Upper lobe of right lung (tissue), 1 donor: Measurements from ENCODE around the gene KRTAP17-1. TPM values are rescaled to one million over a fixed set of nuclear protein-coding genes. Genes with fewer than 3 reads are reported as not detected.
"Not testable (repeated sequence)": the region's sequence is repeated elsewhere in the genome, so short reads cannot be mapped to it uniquely, and the experiment has no call there.

Experiments used
- ATAC-seq: fragments of 200-7000 bp; cut with Tn5 transposase; one replicate; pipeline ENCODE4 v1.9.1; 2020; ENCODE audit warnings: mild to moderate bottlenecking, moderate library complexity
- DNase-seq: peaks from one replicate; pipeline ENCODE4 v3.0.0-alpha.2; 2020
- H3K27ac ChIP-seq: fragments of 200-600 bp; one replicate; pipeline ENCODE4 v1.8.0; 2022
- H3K27me3 ChIP-seq: fragments of 200-600 bp; one replicate; pipeline ENCODE4 v1.8.0; 2022; ENCODE audit warnings: mild to moderate bottlenecking
- H3K36me3 ChIP-seq: fragments of 200-600 bp; one replicate; pipeline ENCODE4 v1.8.0; 2022
- H3K4me1 ChIP-seq: fragments of 200-600 bp; one replicate; pipeline ENCODE4 v1.8.0; 2022
- H3K4me3 ChIP-seq: fragments of 200-600 bp; one replicate; pipeline ENCODE4 v1.8.0; 2022; ENCODE audit warnings: mild to moderate bottlenecking
- H3K9me3 ChIP-seq: fragments of 200-600 bp; one replicate; pipeline ENCODE4 v1.8.0; 2022
- CTCF ChIP-seq: fragments of 200-600 bp; IDR thresholded peaks from one replicate; pipeline ENCODE4 v1.8.0; 2022; ENCODE audit warnings: antibody characterized with exemption
- intact Hi-C: fragments of 100-400 bp; cut with DNase I; formaldehyde crosslinking; loops from one replicate; pipeline ENCODE4 v1.11.0; 2022
- total RNA-seq: library from RNA; stranded (reverse); fragmentation: NEBNext Ultra II Directional; extraction: Animal tissue kit (Norgen Biotek cat#: 25700); gene quantifications from one replicate; pipeline ENCODE4 v1.2.1, GENCODE V29; 2021
- donor health status: DM: no; HTN: yes; CAD: no; lungs with severe emphysema.

KRTAP17-1 gene
- total RNA-seq, 1 donor from 2014 or later: not detected

- no peaks in the 10 kb centered on the region for H3K27me3 ChIP-seq
- no peak overlapping the region for H3K27ac ChIP-seq
- no peaks in the 10 kb centered on the region for H3K4me1 ChIP-seq
- no peak for ATAC-seq
- H3K36me3 ChIP-seq: no peaks in the 10 kb centered on the region
- H3K4me3 ChIP-seq: no peak overlapping the region
- intact Hi-C loops: no loop called here
- DNase-seq: no peak
- TF ChIP-seq CTCF: no peak
- no peaks in the 10 kb centered on the region for H3K9me3 ChIP-seq
These were observed 43.7 kb downstream of the KRTAP17-1 start for GRCh38 chr17:41271858-41272257.

- ATAC-seq, H3K27me3 ChIP-seq, intact Hi-C loops, H3K4me1 ChIP-seq, H3K4me3 ChIP-seq, H3K27ac ChIP-seq, DNase-seq, H3K9me3 ChIP-seq, H3K36me3 ChIP-seq: not testable (repeated sequence)
These were observed 44.2 kb downstream of the KRTAP17-1 start for GRCh38 chr17:41271323-41271722.

- intact Hi-C loops: no loop called here
- DNase-seq: no peak
- Histone ChIP-seq H3K4me1 (no peaks in the 10 kb centered on the region), H3K4me3 (no peak overlapping the region), H3K9me3 (no peaks in the 10 kb centered on the region), H3K36me3 (no peaks in the 10 kb centered on the region), H3K27me3 (no peaks in the 10 kb centered on the region), H3K27ac (no peak overlapping the region)
- ATAC-seq: no peak
- no peak for TF ChIP-seq CTCF
These were observed 47.8 kb downstream of the KRTAP17-1 start for GRCh38 chr17:41267711-41268110.

GRCh38 chr17:41265078-41265477, 50.4 kb downstream of the KRTAP17-1 start, which contains the start of gene KRTAP9-6:
KRTAP9-6 (plus strand) TSS chr17:41265378; CDS start chr17:41265378, 0 bp downstream.
- DNase-seq (no peak), ATAC-seq (no peak)
- Histone ChIP-seq H3K9me3 (no peaks in the 10 kb centered on the region), H3K4me3 (no peak within 1 kb of the TSS), H3K36me3 (no peaks in the 10 kb centered on the region), H3K4me1 (no peaks in the 10 kb centered on the region), H3K27me3 (no peaks in the 10 kb centered on the region), H3K27ac (no peak within 1 kb of the TSS)
- intact Hi-C loops: no loop called here
- no peak for TF ChIP-seq CTCF

Other genes starting within 250 kb of the KRTAP17-1 start
- not detected for gene KRTAP2-4, start 249.8 kb downstream of the KRTAP17-1 start, total RNA-seq
- not detected for gene KRTAP4-7, start 231.6 kb downstream of the KRTAP17-1 start, total RNA-seq
- not detected for gene KRTAP4-8, start 217.6 kb downstream of the KRTAP17-1 start, total RNA-seq
- gene KRTAP4-16, start 213.5 kb downstream of the KRTAP17-1 start, total RNA-seq: not detected
- gene KRTAP4-9, start 210.3 kb downstream of the KRTAP17-1 start, total RNA-seq: not detected
- gene KRTAP4-11, start 197.3 kb downstream of the KRTAP17-1 start, total RNA-seq: not detected
- gene KRTAP4-12, start 191.5 kb downstream of the KRTAP17-1 start, total RNA-seq: not detected
- gene KRTAP4-6, start 175.2 kb downstream of the KRTAP17-1 start, total RNA-seq: not detected
- gene KRTAP4-5, start 165.9 kb downstream of the KRTAP17-1 start, total RNA-seq: not detected
- not detected for gene KRTAP4-4, start 155.0 kb downstream of the KRTAP17-1 start, total RNA-seq
- not detected for gene KRTAP4-3, start 147.5 kb downstream of the KRTAP17-1 start, total RNA-seq
- not detected for gene KRTAP4-2, start 137.5 kb downstream of the KRTAP17-1 start, total RNA-seq
- gene KRTAP4-1, start 130.8 kb downstream of the KRTAP17-1 start, total RNA-seq: not detected
- gene KRTAP9-1, start 125.8 kb downstream of the KRTAP17-1 start, total RNA-seq: not detected
- gene KRTAP9-2, start 89.1 kb downstream of the KRTAP17-1 start, total RNA-seq: not detected
- not detected for gene KRTAP9-3, start 83.3 kb downstream of the KRTAP17-1 start, total RNA-seq
- gene KRTAP9-8, start 77.7 kb downstream of the KRTAP17-1 start, total RNA-seq: not detected
- gene KRTAP9-4, start 66.0 kb downstream of the KRTAP17-1 start, total RNA-seq: not detected
- gene KRTAP9-9, start 60.3 kb downstream of the KRTAP17-1 start, total RNA-seq: not detected
- not detected for gene KRTAP9-6, start 50.3 kb downstream of the KRTAP17-1 start, total RNA-seq
- gene KRTAP9-7, start 40.0 kb downstream of the KRTAP17-1 start, total RNA-seq: not detected
- not detected for gene KRTAP29-1, start 12.9 kb downstream of the KRTAP17-1 start, total RNA-seq
- not detected for gene KRTAP16-1, start 6.4 kb downstream of the KRTAP17-1 start, total RNA-seq
- gene KRT33A, start 35.1 kb upstream of the KRTAP17-1 start, total RNA-seq: not detected
- not detected for gene KRT33B, start 54.1 kb upstream of the KRTAP17-1 start, total RNA-seq
- gene KRT34, start 66.6 kb upstream of the KRTAP17-1 start, total RNA-seq: not detected
- gene KRT31, start 81.9 kb upstream of the KRTAP17-1 start, total RNA-seq: not detected
- not detected for gene KRT37, start 108.9 kb upstream of the KRTAP17-1 start, total RNA-seq
- gene KRT38, start 125.3 kb upstream of the KRTAP17-1 start, total RNA-seq: not detected
- gene KRT32, start 151.7 kb upstream of the KRTAP17-1 start, total RNA-seq: not detected
- not detected for gene KRT35, start 165.4 kb upstream of the KRTAP17-1 start, total RNA-seq
- not detected for gene KRT36, start 174.2 kb upstream of the KRTAP17-1 start, total RNA-seq
- 5.5 TPM for gene KRT13, start 189.9 kb upstream of the KRTAP17-1 start, total RNA-seq
- 24.3 TPM for gene KRT15, start 203.2 kb upstream of the KRTAP17-1 start, total RNA-seq
- 321 TPM for gene KRT19, start 212.6 kb upstream of the KRTAP17-1 start, total RNA-seq